ENCODE results near the gene TNFSF10. TPM values are rescaled to one million over a fixed set of nuclear protein-coding genes. Genes with fewer than 3 reads are reported as not detected.

TNFSF10 gene
- total RNA-seq, 1 donor from 2014 or later: 169 TPM

Other genes starting within 250 kb of the TNFSF10 start
- gene GHSR, start 75.0 kb downstream of the TNFSF10 start, total RNA-seq: not detected in 2 replicates
- 5.4 and 14.4 TPM in 2 replicates for gene NCEH1, start 187.6 kb upstream of the TNFSF10 start, total RNA-seq
- 34.0 and 55.3 TPM in 2 replicates for gene ECT2, start 227.3 kb upstream of the TNFSF10 start, total RNA-seq

Measured in dermis blood vessel endothelial cell (primary cell).